Breast epithelium (tissue), 4 donors: ENCODE results near the gene BLNK. TPM values are rescaled to one million over a fixed set of nuclear protein-coding genes. Genes with fewer than 3 reads are reported as not detected.
"Not testable (repeated sequence)": the region's sequence is repeated elsewhere in the genome, so short reads cannot be mapped to it uniquely, and the experiment has no call there.

Experiments used
- DNase-seq, 2 donors: peaks; one replicate each; pipeline ENCODE4 v3.0.0-alpha.2; 2019; ENCODE audit warnings: low spot score in 2 of 2
- H3K27ac ChIP-seq, 2 donors: fragments of 200-600 bp; sonication (generic) in 1 of 2; one replicate each; pipeline ENCODE4 v1.5.1; 2016 to 2019; ENCODE audit warnings: mild to moderate bottlenecking in 1 of 2
- H3K27me3 ChIP-seq, 2 donors: fragments of 200-600 bp; sonication (generic) in 1 of 2; one replicate each; pipeline versions ENCODE4 v1.5.1 to v1.6.0; 2017 to 2019; ENCODE audit warnings: control low read depth in 1 of 2, mild to moderate bottlenecking in 1 of 2
- H3K36me3 ChIP-seq: fragments of 200-600 bp; one replicate; pipeline ENCODE4 v1.5.1; 2019
- H3K4me1 ChIP-seq, 2 donors: fragments of 200-600 bp; sonication (generic); one replicate each; pipeline ENCODE4 v1.5.1; 2016 to 2019; ENCODE audit warnings: control low read depth in 1 of 2
- H3K4me3 ChIP-seq, 3 donors: fragments of 200-600 bp; sonication (generic); 1 replicate in 2 of 3; 2 replicates in 1 of 3; pipeline ENCODE4 v1.5.1; 2016 to 2019; ENCODE audit warnings: mild to moderate bottlenecking in 3 of 3, moderate library complexity in 2 of 3
- H3K9me3 ChIP-seq, 2 donors: fragments of 200-600 bp; sonication (generic) in 1 of 2; one replicate each; pipeline ENCODE4 v1.5.1; 2016 to 2019; ENCODE audit warnings: control low read depth in 1 of 2
- POLR2A ChIP-seq: fragments of 450-650 bp; IDR thresholded peaks from one replicate; pipeline ENCODE4 v1.6.1; 2016; ENCODE audit warnings: antibody characterized with exemption, mild to moderate bottlenecking, moderate library complexity
- POLR2AphosphoS5 ChIP-seq, 3 donors: sonication (generic); formaldehyde crosslinking; IDR thresholded peaks; one replicate each; pipeline ENCODE4 v1.6.1; 2017; ENCODE audit warnings: antibody characterized with exemption in 3 of 3
- intact Hi-C: fragments of 100-400 bp; cut with DNase I; formaldehyde crosslinking; loops from one replicate; pipeline ENCODE4 v1.15.1; 2023; ENCODE audit warnings: low total_unique reads
- total RNA-seq, 3 donors: library from RNA; depleted of rRNA; stranded (reverse); fragments of >200 nt; gene quantifications; one replicate each; pipeline ENCODE4 v1.1.0, GENCODE V29; 2016
- TF ChIP-seq, protein P1 (sequence below), 3 donors: fragments of 450-650 bp; IDR thresholded peaks; one replicate each; pipeline ENCODE4 v1.5.1; 2016 to 2017; ENCODE audit warnings: antibody characterized with exemption in 3 of 3, mild to moderate bottlenecking in 3 of 3, moderate library complexity in 3 of 3

The BLNK gene
- total RNA-seq, 3 donors from 2014 or later, result 2.9 to 16.0 (median 13.4) TPM

- no peaks in the 10 kb centered on the region for H3K27me3 ChIP-seq
- DNase-seq, result no peak
- no peaks in the 10 kb centered on the region for H3K4me1 ChIP-seq
- intact Hi-C loops, result no loop called here
- TF ChIP-seq, protein P1, sequence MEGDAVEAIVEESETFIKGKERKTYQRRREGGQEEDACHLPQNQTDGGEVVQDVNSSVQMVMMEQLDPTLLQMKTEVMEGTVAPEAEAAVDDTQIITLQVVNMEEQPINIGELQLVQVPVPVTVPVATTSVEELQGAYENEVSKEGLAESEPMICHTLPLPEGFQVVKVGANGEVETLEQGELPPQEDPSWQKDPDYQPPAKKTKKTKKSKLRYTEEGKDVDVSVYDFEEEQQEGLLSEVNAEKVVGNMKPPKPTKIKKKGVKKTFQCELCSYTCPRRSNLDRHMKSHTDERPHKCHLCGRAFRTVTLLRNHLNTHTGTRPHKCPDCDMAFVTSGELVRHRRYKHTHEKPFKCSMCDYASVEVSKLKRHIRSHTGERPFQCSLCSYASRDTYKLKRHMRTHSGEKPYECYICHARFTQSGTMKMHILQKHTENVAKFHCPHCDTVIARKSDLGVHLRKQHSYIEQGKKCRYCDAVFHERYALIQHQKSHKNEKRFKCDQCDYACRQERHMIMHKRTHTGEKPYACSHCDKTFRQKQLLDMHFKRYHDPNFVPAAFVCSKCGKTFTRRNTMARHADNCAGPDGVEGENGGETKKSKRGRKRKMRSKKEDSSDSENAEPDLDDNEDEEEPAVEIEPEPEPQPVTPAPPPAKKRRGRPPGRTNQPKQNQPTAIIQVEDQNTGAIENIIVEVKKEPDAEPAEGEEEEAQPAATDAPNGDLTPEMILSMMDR (IDR thresholded peaks at IDR 0.05), result no peak
- no peak for TF ChIP-seq POLR2A
- TF ChIP-seq POLR2AphosphoS5 (IDR thresholded peaks at IDR 0.05), result no peak
- H3K27ac ChIP-seq, result no peak overlapping the region
- H3K36me3 ChIP-seq, result no peaks in the 10 kb centered on the region
- H3K9me3 ChIP-seq, result no peaks in the 10 kb centered on the region
- H3K4me3 ChIP-seq, result no peak overlapping the region
Measured at GRCh38 chr10:96310321-96310669, 38.9 kb upstream of the BLNK start.

DNA sequence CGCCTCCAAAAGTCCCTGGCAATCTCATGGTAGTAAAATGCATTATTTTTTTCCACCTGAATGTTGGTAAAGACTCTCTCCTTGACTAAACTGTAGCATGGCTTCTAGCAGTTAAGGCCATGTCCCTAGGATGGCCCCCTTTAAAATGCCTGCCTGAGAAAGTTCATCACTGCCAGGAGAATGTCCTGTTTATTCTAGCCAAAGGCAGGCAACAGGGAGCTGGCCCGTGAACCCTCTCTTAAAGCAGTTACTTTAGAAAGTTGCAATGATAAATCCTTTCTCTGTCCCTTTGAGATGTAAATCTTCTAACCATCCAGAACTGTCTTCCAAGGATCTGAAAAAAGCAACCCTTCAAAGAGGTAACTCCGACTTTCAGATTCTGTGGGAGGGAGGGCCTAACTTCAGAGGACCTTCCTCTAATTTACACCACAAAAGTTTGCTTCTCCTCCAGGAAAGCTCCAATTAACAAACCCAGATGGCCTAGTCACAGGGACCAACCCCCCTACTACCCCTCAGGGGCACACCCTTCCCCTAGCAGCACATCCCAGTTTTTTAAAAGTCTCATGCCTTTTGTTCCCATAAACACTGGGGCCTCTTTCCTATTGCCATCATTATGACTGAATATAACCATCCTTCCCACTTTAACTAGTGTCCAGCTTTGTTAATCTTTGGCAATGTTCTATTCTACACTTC, 38.4 kb upstream of the BLNK start:
- TF ChIP-seq POLR2A (no peak), POLR2AphosphoS5 (IDR thresholded peaks at IDR 0.05) (no peak)
- TF ChIP-seq, protein P1 (IDR thresholded peaks at IDR 0.05), result no peak
- Histone ChIP-seq H3K27me3 (no peaks in the 10 kb centered on the region), H3K27ac (no peak overlapping the region), H3K4me3 (no peak overlapping the region), H3K9me3 (no peaks in the 10 kb centered on the region), H3K36me3 (no peaks in the 10 kb centered on the region), H3K4me1 (no peaks in the 10 kb centered on the region)
- no peak for DNase-seq
- intact Hi-C loops, result no loop called here

DNA sequence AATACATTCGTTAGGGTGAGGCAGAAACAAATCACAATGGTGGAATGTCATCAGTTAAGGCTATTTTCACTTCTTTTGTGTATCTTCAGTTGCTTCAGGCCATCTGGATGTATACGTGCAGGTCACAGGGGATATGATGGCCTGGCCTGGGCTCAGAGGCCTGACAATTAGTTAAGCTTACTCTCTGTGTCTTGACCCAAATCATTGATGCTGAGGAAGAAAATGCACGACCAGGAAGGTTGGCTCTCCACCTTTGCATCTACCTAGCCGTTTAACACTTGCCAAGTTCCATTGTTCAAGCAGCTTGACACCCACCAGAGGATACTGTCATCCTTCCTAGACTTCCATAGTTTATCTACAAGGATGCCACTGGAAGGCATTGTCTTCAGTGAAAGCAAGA, 37.5 kb upstream of the BLNK start:
- intact Hi-C loops, H3K4me3 ChIP-seq: not testable (repeated sequence)

GRCh38 chr10:96306516-96306915, 35.1 kb upstream of the BLNK start:
- Histone ChIP-seq H3K27me3 (no peaks in the 10 kb centered on the region), H3K4me1 (no peaks in the 10 kb centered on the region), H3K4me3 (no peak overlapping the region), H3K9me3 (no peaks in the 10 kb centered on the region), H3K36me3 (no peaks in the 10 kb centered on the region), H3K27ac (no peak overlapping the region)
- intact Hi-C loops, result no loop called here
- no peak for DNase-seq
- no peak for TF ChIP-seq POLR2A
- TF ChIP-seq POLR2AphosphoS5 (IDR thresholded peaks at IDR 0.05), result no peak
- TF ChIP-seq, protein P1 (IDR thresholded peaks at IDR 0.05), result no peak

More for the DNA sequence above, 37.5 kb upstream of the BLNK start:
- not testable (repeated sequence) for H3K9me3 ChIP-seq, H3K36me3 ChIP-seq, H3K27ac ChIP-seq, H3K4me1 ChIP-seq, H3K27me3 ChIP-seq, DNase-seq

GRCh38 chr10:96305019-96305418, 33.6 kb upstream of the BLNK start:
- H3K4me3 ChIP-seq, result no peak overlapping the region
- no peaks in the 10 kb centered on the region for H3K36me3 ChIP-seq
- H3K27me3 ChIP-seq, result no peaks in the 10 kb centered on the region
- H3K4me1 ChIP-seq, result no peaks in the 10 kb centered on the region
- H3K9me3 ChIP-seq, result no peaks in the 10 kb centered on the region
- intact Hi-C loops, result no loop called here
- TF ChIP-seq, protein P1 (IDR thresholded peaks at IDR 0.05), result no peak
- TF ChIP-seq POLR2A (no peak), POLR2AphosphoS5 (IDR thresholded peaks at IDR 0.05) (no peak)
- H3K27ac ChIP-seq, result no peak overlapping the region
- no peak for DNase-seq

- no peak for DNase-seq
- Histone ChIP-seq H3K9me3 (no peaks in the 10 kb centered on the region), H3K36me3 (no peaks in the 10 kb centered on the region), H3K27me3 (no peaks in the 10 kb centered on the region), H3K4me3 (no peak within 1 kb of the TSS), H3K4me1 (no peaks in the 10 kb centered on the region), H3K27ac (no peak within 1 kb of the TSS)
- intact Hi-C loops, result no loop called here
- TF ChIP-seq, protein P1 (IDR thresholded peaks at IDR 0.05), result no peak
- TF ChIP-seq POLR2AphosphoS5 (IDR thresholded peaks at IDR 0.05), result no peak
- no peak for TF ChIP-seq POLR2A
Measured at GRCh38 chr10:96304230-96304629, 32.9 kb upstream of the BLNK start, which contains the start of gene DNTT. Gene DNTT (plus strand): TSS chr10:96304434. CDS start chr10:96304498, 64 bp downstream.
